Measurements from ENCODE around the gene CPM.

GRCh38 chr12:68870011-68870410, 63.0 kb downstream of the CPM start:
- TF ChIP-seq CTCF (conservative IDR thresholded peaks at IDR 0.05; ENCODE audit: low read depth, low read length) (no peak), EZH2phosphoT487 (IDR thresholded peaks at IDR 0.05; ENCODE audit: borderline replicate concordance, low read length) (no peak), EZH2 (IDR thresholded peaks at IDR 0.05; ENCODE audit: low read length, unreplicated experiment) (no peak)
